Cardiac muscle cell (in vitro differentiated cells and primary cell): ENCODE results near the gene BNC2. TPM values are rescaled to one million over a fixed set of nuclear protein-coding genes. Genes with fewer than 3 reads are reported as not detected.
"Not testable (repeated sequence)": the region's sequence is repeated elsewhere in the genome, so short reads cannot be mapped to it uniquely, and the experiment has no call there.

Experiments
- DNase-seq, 2 donors: peaks; one replicate each; pipeline versions ENCODE4 v3.0.0 to v3.0.0-alpha.2; 2010 to 2017; ENCODE audit warnings: low read depth in 1 of 2, low spot score in 1 of 2
- H3K27ac ChIP-seq: fragments of 200-600 bp; sonication (generic); 2 replicates; pipeline ENCODE4 v1.5.1; 2016
- H3K27me3 ChIP-seq: fragments of 200-600 bp; sonication (generic); 2 replicates; pipeline ENCODE4 v1.6.0; 2016; ENCODE audit warnings: control low read depth
- H3K36me3 ChIP-seq: fragments of 200-600 bp; sonication (generic); 2 replicates; pipeline ENCODE4 v1.5.1; 2016; ENCODE audit warnings: control low read depth
- H3K4me1 ChIP-seq: fragments of 200-600 bp; sonication (generic); 2 replicates; pipeline ENCODE4 v1.8.1; 2017; ENCODE audit warnings: low read depth, mild to moderate bottlenecking, mixed run types
- H3K4me3 ChIP-seq: fragments of 200-600 bp; sonication (generic); 2 replicates; pipeline ENCODE4 v1.5.1; 2016; ENCODE audit warnings: mild to moderate bottlenecking
- H3K9me3 ChIP-seq: fragments of 200-600 bp; sonication (generic); 2 replicates; pipeline ENCODE4 v1.5.1; 2017; ENCODE audit warnings: low read depth, mild to moderate bottlenecking, control low read depth
- polyA plus RNA-seq: library from polyadenylated mRNA; unstranded; fragments of >200 nt; fragmentation: Nextera tagmentation; extraction: Ambion mirVana; gene quantifications from 2 replicates; pipeline ENCODE4 v1.2.1, GENCODE V29; 2016
- total RNA-seq: library from RNA; depleted of rRNA; stranded (reverse); fragments of >200 nt; gene quantifications from 2 replicates; pipeline ENCODE4 v1.2.3, GENCODE V29; 2016
- TF ChIP-seq, protein P1 (sequence below): IDR thresholded peaks from 2 replicates; pipeline ENCODE4 v1.5.1; 2012; ENCODE audit warnings: low read depth, mild to moderate bottlenecking, low read length

The BNC2 gene
- total and polyA plus RNA-seq, 2 experiments from 2014 or later, result 0.54 to 0.55 TPM

DNA sequence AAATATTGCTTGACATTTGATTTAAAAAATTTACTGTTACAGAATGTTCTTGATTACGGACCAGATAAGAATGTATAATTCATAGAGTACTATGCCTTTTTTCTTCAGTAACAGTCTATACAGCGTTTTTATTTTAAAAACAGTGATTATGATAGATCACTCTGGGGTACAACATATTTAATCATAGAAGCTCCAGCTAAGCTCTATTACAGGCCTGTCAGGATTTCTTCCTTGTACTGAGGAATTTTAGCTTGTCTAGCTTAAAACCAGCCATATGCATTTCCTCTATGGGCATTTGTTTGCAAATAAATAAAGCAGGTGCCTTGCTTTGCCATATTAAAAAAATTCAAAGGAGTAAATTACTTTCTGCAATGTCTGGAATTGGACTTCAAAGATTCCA is 423.8 kb downstream of the BNC2 start:
- DNase-seq, result no peak
- H3K4me3 ChIP-seq, result no peak overlapping the region
- H3K27me3 ChIP-seq, result peaks cover 25% of the 10 kb centered on the region
- H3K27ac ChIP-seq, result no peak overlapping the region
- no peaks in the 10 kb centered on the region for H3K36me3 ChIP-seq
- no peaks in the 10 kb centered on the region for H3K9me3 ChIP-seq
- no peaks in the 10 kb centered on the region for H3K4me1 ChIP-seq
- TF ChIP-seq, protein P1, sequence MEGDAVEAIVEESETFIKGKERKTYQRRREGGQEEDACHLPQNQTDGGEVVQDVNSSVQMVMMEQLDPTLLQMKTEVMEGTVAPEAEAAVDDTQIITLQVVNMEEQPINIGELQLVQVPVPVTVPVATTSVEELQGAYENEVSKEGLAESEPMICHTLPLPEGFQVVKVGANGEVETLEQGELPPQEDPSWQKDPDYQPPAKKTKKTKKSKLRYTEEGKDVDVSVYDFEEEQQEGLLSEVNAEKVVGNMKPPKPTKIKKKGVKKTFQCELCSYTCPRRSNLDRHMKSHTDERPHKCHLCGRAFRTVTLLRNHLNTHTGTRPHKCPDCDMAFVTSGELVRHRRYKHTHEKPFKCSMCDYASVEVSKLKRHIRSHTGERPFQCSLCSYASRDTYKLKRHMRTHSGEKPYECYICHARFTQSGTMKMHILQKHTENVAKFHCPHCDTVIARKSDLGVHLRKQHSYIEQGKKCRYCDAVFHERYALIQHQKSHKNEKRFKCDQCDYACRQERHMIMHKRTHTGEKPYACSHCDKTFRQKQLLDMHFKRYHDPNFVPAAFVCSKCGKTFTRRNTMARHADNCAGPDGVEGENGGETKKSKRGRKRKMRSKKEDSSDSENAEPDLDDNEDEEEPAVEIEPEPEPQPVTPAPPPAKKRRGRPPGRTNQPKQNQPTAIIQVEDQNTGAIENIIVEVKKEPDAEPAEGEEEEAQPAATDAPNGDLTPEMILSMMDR, result no peak

DNA sequence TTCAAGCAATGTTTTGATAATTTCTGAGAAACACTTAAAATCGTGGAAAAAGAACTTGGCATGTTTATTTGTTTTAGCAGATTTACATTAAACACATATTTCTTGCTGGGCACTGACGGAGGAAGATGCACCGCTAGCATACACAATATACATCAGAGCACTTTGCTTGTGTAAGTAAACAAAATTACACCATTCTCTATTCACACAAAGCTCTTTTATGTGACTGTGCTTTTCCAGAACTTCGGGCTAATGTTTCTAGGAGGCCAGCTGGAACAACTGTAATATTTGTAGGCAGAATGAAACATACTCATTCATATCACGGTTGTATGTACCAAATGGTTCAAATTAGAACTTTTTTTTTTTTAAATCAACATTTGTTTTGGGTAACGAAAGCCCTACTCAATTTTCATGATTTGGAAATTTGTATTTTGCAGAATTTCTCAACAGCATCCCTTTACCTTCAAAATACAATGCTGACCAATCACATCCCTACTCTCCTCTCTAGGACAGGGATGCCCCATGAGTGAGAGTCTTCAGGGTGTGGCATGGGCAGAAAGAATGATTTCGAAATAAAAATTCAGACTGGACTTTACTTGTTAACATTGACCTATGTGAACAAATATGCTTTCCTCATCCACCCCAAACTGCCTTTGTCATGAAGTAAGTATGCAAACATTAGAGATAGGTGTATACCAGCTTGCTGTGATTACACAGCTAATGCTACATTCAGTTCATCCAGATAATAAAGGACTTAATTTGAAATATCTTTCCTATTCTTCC is 425.1 kb downstream of the BNC2 start:
- Histone ChIP-seq H3K4me1 (no peaks in the 10 kb centered on the region), H3K36me3 (no peaks in the 10 kb centered on the region), H3K9me3 (no peaks in the 10 kb centered on the region), H3K4me3 (no peak overlapping the region), H3K27ac (no peak overlapping the region), H3K27me3 (peaks cover 16% of the 10 kb centered on the region)
- peak in 1 of 2 donors; percentile 25 for DNase-seq
- TF ChIP-seq, protein P1, result no peak

DNA sequence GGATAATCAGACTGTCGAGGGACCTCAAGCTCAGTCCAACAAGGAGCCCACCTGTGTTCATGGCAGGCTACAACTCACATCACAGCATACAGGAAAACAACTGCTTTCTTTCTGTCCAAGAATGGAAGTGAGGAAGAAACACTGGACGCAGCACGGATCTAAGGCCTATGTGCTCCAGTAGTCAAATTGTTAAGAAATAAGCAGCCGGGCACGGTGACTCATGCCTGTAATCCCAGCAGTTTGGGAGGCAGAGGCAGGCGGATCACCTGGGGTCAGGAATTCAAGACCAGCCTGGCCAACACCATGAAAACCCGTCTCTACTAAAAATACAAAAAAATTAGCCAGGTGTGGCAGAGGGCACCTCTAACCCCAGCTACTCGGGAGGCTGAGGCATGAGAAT is 427.8 kb downstream of the BNC2 start:
- TF ChIP-seq, protein P1, result no peak
- H3K27ac ChIP-seq, result no peak overlapping the region
- no peak overlapping the region for H3K4me3 ChIP-seq
- H3K9me3 ChIP-seq, result no peaks in the 10 kb centered on the region
- H3K4me1 ChIP-seq, result no peaks in the 10 kb centered on the region
- DNase-seq, result peak in 1 of 2 donors; percentile 80
- no peaks in the 10 kb centered on the region for H3K36me3 ChIP-seq
- H3K27me3 ChIP-seq, result peaks cover 18% of the 10 kb centered on the region

DNA sequence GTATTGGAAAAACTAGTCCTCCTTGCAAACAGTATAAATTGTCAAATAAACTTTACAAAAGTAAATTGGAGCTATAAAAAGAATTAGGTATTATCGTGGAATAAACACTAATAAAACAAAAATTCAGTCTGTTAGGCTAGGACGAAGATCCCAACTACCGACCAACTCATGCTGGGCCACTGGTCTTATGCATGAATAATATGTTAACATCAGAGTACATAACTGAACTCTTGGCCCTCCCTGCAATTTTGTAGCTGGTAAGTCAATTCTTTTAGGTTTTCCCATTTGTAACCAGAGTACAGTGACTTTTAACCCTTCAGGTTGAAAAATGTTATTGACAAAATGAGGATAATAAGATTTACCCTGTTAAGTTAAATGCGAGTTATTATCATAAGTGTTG is 428.7 kb downstream of the BNC2 start:
- no peak for DNase-seq
- no peak overlapping the region for H3K4me3 ChIP-seq
- peaks cover 18% of the 10 kb centered on the region for H3K27me3 ChIP-seq
- no peaks in the 10 kb centered on the region for H3K36me3 ChIP-seq
- H3K4me1 ChIP-seq, result no peaks in the 10 kb centered on the region
- TF ChIP-seq, protein P1, result no peak
- no peak overlapping the region for H3K27ac ChIP-seq
- no peaks in the 10 kb centered on the region for H3K9me3 ChIP-seq

DNA sequence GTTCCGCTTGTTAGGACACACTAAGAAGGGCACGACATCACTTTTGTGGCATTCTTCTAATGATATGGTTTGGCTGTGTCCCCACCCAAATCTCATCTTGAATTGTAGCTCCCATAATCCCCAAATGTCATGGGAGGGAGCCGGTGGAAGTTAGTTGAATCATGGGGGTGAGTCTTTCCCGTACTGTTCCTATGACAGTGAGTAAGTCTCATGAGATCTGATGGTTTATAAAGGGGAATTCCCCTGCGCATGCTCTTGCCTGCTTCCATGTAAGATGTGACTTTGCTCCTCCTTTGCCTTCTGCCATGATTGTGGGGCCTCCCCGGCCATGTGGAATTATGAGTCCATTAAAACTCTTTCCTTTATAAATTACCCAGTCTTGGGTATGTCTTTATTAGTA is 431.6 kb downstream of the BNC2 start:
- H3K4me1 ChIP-seq, H3K9me3 ChIP-seq, H3K27me3 ChIP-seq, H3K27ac ChIP-seq, H3K36me3 ChIP-seq, DNase-seq, H3K4me3 ChIP-seq: not testable (repeated sequence)

DNA sequence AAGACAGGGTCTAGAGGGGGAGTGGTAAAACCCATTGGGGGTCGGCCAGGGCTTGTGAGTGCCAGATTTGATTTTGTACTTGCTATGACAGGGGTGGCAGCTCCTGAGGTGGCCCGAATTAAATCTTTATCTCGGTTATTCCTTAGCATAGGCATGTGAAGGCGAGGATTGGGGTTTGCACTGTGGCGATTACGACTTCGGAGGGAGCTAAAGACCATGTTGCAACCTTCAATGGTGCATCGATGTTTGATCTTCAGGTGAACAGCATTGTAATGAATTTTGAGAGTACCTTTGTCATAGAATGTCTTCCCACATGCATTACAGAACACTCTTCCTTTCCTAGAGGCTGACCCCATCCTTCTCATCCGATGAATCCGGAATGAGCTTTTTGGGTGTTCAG is 433.9 kb downstream of the BNC2 start:
- H3K4me3 ChIP-seq, result no peak overlapping the region
- H3K4me1 ChIP-seq, result no peaks in the 10 kb centered on the region
- no peaks in the 10 kb centered on the region for H3K9me3 ChIP-seq
- H3K27ac ChIP-seq, result no peak overlapping the region
- no peak for DNase-seq
- no peaks in the 10 kb centered on the region for H3K36me3 ChIP-seq
- TF ChIP-seq, protein P1, result no peak
- peaks cover 11% of the 10 kb centered on the region for H3K27me3 ChIP-seq
